ENCODE measurements around the gene SLC12A4. TPM values are rescaled to one million over a fixed set of nuclear protein-coding genes. Genes with fewer than 3 reads are reported as not detected.

The SLC12A4 gene
- total and polyA plus RNA-seq, 2 of the 13 experiments (the other 11 are each of a cell fraction or from before 2014, with no cell fraction given): 65.1 to 84.3 TPM

- TF ChIP-seq, protein P1, sequence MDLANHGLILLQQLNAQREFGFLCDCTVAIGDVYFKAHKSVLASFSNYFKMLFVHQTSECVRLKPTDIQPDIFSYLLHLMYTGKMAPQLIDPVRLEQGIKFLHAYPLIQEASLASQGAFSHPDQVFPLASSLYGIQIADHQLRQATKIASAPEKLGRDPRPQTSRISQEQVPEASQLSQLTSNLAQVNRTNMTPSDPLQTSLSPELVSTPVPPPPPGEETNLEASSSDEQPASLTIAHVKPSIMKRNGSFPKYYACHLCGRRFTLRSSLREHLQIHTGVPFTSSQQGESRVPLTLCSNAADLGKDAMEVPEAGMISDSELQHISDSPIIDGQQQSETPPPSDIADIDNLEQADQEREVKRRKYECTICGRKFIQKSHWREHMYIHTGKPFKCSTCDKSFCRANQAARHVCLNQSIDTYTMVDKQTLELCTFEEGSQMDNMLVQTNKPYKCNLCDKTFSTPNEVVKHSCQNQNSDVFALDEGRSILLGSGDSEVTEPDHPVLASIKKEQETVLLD (CRISPR knock-in tag; IDR thresholded peaks at IDR 0.05; ENCODE audit: low read depth): no peak
- TF ChIP-seq ZBTB26 (CRISPR knock-in tag; IDR thresholded peaks at IDR 0.05; ENCODE audit: borderline replicate concordance): no peak
- TF ChIP-seq SMYD3 (CRISPR knock-in tag; IDR thresholded peaks at IDR 0.05): peak; percentile 69; the same call in 1 of the 2 replicates
- no peak; the same call in 1 of the 2 replicates for TF ChIP-seq ZBTB7A (CRISPR knock-in tag; IDR thresholded peaks at IDR 0.05)
- no peak for TF ChIP-seq TSC22D2 (CRISPR knock-in tag; IDR thresholded peaks at IDR 0.05; ENCODE audit: borderline replicate concordance)
- TF ChIP-seq HNRNPK (IDR thresholded peaks at IDR 0.05; ENCODE audit: low read depth, low read length, poor library complexity, severe bottlenecking): no peak
- TF ChIP-seq ZNF503 (CRISPR knock-in tag; IDR thresholded peaks at IDR 0.05): 0 out of 2 replicates have a peak, but pooled peaks have one; percentile 8
- TF ChIP-seq RFXANK (CRISPR knock-in tag; IDR thresholded peaks at IDR 0.05): no peak
- no peak; the same call in 1 of the 2 replicates for TF ChIP-seq ZFY (CRISPR knock-in tag; IDR thresholded peaks at IDR 0.05)
- TF ChIP-seq, protein P2, sequence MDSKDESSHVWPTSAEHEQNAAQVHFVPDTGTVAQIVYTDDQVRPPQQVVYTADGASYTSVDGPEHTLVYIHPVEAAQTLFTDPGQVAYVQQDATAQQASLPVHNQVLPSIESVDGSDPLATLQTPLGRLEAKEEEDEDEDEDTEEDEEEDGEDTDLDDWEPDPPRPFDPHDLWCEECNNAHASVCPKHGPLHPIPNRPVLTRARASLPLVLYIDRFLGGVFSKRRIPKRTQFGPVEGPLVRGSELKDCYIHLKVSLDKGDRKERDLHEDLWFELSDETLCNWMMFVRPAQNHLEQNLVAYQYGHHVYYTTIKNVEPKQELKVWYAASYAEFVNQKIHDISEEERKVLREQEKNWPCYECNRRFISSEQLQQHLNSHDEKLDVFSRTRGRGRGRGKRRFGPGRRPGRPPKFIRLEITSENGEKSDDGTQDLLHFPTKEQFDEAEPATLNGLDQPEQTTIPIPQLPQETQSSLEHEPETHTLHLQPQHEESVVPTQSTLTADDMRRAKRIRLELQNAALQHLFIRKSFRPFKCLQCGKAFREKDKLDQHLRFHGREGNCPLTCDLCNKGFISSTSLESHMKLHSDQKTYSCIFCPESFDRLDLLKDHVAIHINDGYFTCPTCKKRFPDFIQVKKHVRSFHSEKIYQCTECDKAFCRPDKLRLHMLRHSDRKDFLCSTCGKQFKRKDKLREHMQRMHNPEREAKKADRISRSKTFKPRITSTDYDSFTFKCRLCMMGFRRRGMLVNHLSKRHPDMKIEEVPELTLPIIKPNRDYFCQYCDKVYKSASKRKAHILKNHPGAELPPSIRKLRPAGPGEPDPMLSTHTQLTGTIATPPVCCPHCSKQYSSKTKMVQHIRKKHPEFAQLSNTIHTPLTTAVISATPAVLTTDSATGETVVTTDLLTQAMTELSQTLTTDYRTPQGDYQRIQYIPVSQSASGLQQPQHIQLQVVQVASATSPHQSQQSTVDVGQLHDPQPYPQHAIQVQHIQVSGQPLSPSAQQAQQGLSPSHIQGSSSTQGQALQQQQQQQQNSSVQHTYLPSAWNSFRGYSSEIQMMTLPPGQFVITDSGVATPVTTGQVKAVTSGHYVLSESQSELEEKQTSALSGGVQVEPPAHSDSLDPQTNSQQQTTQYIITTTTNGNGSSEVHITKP (CRISPR knock-in tag; IDR thresholded peaks at IDR 0.05; ENCODE audit: low read depth): no peak
- TF ChIP-seq THAP8 (CRISPR knock-in tag; IDR thresholded peaks at IDR 0.05; ENCODE audit: borderline replicate concordance): no peak
- TF ChIP-seq ZNF326 (CRISPR knock-in tag; IDR thresholded peaks at IDR 0.05; ENCODE audit: borderline replicate concordance): no peak; the same call in 1 of the 2 replicates
- no peak for TF ChIP-seq RFX5 (IDR thresholded peaks at IDR 0.05; ENCODE audit: low read depth, low read length)
These were observed 32.1 kb downstream of the SLC12A4 start, which contains the start of gene PSMB10 (continued) for GRCh38 chr16:67936124-67936879.
